Measurements from ENCODE around the gene MYBPC1.

GRCh38 chr12:101571105-101571504, 23.7 kb upstream of the MYBPC1 start:
- TF ChIP-seq CTCF (conservative IDR thresholded peaks at IDR 0.05 in 1 of 2, IDR thresholded peaks at IDR 0.05 in 1 of 2; ENCODE audit: extremely low read depth in 1 of 2, insufficient read depth in 1 of 2, low read depth in 1 of 2, low read length in 2 of 2) (no peak), EZH2 (IDR thresholded peaks at IDR 0.05; ENCODE audit: borderline replicate concordance, low read length) (no peak)
